HG03045 (cell line): ENCODE measurements around the gene MAP6.
A peak's percentile ranks its signal among the peaks of the same experiment; 100 is the strongest.

ENCODE experiments used
- ATAC-seq: cut with Tn5 transposase; IDR thresholded peaks from one replicate; pipeline ENCODE4 v1.9.1; 2021; ENCODE audit warnings: mild to moderate bottlenecking, moderate library complexity; ENCODE audit not compliant: unreplicated experiment

MAP6 gene

GRCh38 chr11:75571625-75572024 lies 97.2 kb downstream of the MAP6 start:
- no peak for ATAC-seq

GRCh38 chr11:75570559-75571139 lies 98.2 kb downstream of the MAP6 start:
- no peak for ATAC-seq

DNA sequence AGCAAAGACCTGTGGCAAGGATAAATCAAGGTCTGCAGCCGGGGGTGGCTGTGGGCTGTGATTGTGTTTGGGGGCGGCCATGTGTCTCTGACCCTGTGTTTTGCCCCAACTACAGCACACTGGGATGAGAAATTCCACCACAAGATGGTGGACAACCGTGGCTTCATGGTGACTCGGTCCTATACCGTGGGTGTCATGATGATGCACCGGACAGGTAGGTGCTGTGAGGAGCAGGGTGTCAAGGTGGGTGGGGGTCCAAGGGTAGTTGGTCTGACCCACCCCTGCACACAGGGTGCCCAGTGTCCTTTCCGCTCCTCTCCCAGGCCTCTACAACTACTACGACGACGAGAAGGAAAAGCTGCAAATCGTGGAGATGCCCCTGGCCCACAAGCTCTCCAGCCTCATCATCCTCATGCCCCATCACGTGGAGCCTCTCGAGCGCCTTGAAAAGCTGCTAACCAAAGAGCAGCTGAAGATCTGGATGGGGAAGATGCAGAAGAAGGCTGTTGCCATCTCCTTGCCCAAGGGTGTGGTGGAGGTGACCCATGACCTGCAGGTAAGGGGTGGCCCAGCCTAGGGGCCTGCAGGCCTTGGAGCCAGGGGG lies 100.1 kb downstream of the MAP6 start:
- no peak for ATAC-seq

GRCh38 chr11:75567971-75568370 lies 100.9 kb downstream of the MAP6 start:
- ATAC-seq = no peak

GRCh38 chr11:75566763-75567279 lies 102.0 kb downstream of the MAP6 start:
- no peak for ATAC-seq

DNA sequence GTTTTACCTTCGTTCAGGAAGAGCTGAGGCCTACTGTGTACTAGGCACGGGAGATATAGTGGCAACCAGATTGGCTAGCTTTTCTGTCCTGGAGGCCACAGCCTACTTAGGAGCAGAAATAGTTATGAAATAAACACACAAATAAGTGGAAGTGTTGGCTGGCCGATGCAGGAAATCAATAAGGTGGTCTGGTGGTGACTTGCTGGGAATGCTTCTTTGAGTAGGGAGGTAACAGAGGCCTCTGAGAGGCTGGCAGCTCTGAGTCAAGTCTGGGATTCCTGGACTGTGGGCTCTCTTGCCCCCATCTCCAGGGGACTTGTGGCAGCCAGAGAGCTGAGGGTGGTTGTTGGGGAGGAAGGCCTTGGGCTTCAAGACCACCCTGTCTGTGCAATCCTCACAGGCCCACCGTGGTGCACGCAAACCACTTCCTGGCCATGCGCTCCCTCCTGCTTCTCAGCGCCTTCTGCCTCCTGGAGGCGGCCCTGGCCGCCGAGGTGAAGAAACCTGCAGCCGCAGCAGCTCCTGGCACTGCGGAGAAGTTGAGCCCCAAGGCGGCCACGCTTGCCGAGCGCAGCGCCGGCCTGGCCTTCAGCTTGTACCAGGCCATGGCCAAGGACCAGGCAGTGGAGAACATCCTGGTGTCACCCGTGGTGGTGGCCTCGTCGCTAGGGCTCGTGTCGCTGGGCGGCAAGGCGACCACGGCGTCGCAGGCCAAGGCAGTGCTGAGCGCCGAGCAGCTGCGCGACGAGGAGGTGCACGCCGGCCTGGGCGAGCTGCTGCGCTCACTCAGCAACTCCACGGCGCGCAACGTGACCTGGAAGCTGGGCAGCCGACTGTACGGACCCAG lies 102.7 kb downstream of the MAP6 start:
- ATAC-seq = no peak

DNA sequence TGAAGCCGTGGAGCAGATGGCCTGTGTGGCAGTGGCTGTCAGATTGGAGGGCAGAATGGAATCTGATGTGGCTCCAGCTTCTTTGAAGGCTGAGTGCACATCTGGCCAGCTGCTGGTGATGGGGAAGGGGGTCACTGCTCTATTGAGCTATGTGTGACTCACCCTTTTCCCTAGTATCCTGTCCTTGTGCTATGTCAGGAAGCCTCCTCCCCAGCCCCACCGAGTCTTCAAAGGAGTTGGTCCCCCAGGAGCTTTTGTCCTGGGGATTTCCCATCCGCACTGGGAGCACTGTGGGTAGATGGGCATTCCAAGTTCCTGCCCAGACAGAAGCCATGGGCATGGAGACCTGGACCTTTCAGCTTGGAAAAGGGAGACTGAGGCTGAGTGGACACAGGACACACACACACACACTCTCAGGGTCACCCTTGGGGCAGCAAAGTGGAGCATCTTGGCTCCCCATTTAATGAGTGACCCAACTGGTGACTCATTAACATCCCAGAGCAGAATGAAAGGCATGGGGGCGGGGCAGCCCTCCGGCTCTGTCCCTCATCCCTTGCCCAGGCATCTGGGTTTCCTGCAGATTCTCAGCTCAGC lies 103.5 kb downstream of the MAP6 start:
- ATAC-seq = no peak

DNA sequence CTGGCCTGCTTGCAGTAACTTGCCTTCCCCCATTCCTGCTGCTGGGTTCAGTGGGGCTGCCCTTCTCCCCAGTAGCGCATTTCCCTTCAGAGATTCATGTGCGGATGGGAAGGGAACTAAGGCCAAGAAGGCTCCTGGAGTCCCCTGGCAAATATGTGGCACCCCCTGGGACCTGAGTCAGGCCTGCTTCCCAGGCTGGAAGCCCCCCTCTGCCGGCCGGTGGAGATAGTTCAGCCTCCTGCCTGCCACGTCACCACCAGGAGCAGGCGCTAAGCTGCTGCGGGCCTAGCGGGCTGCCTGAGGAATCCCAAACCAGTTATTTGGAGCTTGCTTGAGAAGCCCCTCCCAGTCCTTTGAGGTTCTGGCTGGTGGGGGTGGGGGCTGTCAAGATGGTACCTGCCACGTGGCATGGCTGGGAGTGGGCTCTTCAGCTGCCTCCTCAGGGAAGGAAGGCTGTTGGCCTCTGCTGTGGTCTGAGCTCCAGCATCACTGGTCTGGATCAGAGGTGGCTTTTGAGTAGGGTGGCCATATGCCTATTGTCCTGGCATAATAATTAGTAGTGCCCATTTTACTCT lies 104.8 kb downstream of the MAP6 start:
- ATAC-seq = no peak

DNA sequence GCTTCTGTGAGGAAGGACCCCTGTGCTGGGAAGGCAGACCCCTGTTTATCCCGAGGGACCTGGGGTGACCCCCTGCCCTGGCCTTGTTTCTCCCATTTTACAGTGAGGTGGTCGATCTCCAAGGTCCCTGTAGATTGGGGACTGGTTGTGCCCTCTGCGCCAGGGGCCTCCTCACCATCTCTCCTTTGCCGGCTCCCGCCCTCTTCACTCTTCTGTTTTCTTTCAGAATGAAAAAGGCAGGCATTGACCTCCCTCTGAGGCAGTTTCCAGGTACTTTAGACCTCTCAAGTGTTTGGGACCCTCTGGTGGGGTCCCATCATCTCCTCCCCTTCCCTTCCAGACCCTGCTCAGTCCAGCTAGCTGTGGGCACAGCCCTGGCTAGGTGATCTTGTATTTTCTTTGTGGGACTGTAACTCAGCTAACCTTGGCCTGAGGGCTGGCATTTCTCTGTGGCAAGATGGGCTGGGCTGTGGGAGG lies 105.3 kb downstream of the MAP6 start:
- no peak for ATAC-seq

- ATAC-seq = no peak
Measured at GRCh38 chr11:75562836-75563484, 105.9 kb downstream of the MAP6 start.

DNA sequence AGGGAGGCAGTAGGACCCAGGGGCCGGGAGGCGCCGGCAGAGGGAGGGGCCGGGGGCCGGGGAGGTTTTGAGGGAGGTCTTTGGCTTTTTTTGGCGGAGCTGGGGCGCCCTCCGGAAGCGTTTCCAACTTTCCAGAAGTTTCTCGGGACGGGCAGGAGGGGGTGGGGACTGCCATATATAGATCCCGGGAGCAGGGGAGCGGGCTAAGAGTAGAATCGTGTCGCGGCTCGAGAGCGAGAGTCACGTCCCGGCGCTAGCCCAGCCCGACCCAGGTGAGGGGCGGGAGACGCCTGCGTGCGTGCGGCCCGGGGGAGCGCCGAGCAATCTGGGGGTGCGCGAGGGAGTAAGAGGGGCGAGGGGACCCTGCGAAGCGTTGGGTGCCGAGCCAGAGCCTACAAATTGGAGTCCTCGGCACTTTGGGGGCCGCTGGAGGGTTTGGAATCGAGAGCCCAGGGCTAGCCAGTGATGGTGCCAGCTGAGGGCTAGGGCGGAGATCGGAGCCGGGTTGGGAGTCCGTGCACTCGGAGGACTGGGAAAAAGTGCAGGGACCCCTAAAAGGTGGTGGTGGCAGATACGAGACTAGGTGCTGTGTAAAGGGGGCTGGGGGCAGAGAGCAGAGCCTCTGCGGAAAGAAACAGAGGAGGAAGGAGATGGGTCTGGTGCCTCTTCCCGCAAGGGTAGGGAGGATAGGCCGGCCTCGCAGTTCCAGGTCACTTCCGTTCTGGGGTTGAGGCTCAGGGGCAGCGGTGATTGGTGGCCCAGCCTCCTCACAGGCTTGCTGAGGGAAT lies 106.6 kb downstream of the MAP6 start, which contains the start of gene SERPINH1:
Gene SERPINH1, plus strand, starts transcription at position 206 of the 788 bp plus-strand sequence. CDS start 4,097 bp downstream, outside the sequence.
- peak; percentile 85 for ATAC-seq

- ATAC-seq = no peak
Measured at GRCh38 chr11:75561426-75562047, 107.3 kb downstream of the MAP6 start.

DNA sequence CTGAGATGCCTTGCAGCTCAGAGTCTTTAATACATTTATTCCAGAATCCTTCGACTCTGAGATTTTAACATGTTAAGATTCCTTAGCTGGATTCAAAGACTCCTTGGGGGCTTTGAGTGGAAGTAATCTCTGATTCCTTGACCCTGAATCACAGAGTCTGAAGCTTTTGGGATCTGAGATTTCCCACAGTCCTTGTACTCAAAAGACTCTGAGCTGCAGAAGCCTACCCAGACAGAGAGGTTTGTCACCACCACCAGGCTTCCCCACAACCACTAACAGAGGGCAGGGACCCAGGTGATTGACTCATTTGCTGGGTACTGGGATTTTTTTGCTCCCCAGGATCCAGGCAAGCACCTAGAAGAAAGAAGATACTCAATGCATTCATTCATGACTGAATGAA lies 108.2 kb downstream of the MAP6 start:
- no peak for ATAC-seq

- ATAC-seq = no peak
Measured at GRCh38 chr11:75558939-75559843, 109.6 kb downstream of the MAP6 start.

DNA sequence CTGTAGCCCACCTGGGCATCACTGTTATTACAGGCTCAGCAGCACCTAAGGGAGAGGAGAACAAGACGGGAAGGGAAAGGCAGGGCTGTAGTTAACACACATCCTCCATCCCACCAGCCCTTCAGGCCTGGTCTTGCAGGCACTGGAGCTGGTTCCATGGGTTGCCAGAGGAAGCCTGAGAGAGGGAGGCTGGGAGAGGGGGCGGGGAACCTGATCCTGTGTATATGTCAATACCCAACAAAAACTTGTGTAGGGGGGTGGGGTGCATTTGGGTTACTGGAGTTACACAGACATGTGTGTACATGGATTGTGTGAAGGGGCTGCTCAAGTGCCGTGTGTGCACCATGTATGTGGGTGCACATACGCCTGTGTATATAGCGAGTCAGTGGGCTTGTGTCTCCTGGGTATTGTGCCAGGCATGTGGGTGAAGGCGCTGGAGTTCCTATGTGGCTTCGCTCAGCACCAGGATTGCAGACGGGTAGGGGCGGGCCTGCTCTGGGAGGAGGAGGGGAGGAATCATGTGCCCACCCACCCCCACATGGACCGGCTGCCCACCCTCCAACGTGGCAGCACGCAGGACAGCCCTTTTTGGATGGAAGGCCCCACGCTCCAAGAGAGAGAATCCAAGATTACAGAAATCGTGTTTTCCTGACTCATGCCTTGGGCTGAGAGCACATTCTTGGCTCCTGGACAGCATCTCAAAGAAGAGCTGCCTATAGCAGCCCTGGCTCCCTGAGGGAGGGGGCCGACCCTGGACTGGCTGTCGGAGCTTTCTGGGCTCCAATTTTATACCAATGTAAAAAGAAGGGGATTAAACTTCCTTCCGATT lies 111.0 kb downstream of the MAP6 start:
- no peak for ATAC-seq

DNA sequence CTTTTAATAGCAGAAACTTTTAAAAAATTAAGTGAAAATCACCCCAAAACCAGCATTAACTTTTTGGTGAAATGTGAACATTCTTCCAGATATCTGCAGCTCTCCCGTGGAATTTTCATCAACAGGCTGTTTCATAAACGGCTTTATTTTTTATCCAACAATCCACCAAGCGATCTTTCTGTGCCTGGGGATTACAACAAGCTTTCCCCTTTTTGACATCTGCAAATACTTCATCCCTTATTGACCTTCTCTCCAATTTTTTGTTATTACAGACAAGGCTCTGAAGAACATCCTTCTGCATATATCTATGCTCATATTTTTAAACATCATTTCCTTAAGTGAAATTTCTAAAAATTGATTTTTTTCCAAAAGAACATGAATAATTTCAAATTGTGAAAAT lies 112.6 kb downstream of the MAP6 start:
- no peak for ATAC-seq

DNA sequence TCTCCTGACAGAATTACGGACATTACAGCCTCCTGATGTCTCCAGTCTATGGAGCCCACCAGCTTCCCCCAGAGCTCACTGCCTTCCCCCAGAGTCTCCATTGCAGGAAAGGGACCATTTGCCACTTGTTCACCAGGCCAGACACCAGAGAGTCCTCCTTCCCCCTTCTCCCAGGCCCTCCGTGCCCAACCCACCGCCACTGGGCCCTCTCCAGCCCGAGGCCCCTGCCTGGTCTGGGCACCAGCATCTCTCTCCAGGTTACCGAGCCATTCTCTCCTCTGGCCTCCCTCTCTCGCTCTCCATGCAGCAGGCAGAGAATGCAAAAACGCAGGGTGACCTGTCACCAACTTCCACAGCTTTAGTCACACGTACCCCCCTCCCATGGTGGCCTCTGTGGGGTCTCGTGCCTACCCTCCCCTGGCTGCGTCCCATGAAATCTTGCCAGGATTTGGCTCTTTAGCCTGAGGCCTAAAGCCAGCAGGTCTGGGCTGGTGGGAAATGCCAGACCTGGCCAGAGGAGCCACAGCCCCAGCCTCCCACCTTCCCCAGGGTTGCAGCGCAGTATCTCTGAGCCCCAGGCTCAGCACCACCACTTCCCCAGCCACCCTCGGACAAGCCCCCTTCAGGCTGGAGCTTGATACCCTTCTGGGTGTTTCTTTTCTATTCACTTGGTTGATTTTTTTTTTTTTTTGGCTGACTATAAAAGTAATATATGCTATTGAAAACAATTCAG lies 113.6 kb downstream of the MAP6 start:
- ATAC-seq = no peak
